HUES64 (cell line): ENCODE measurements around the gene LIN37.

ENCODE experiments used
- H3K27ac ChIP-seq: 2 replicates; pipeline ENCODE4 v1.7.0; 2013; ENCODE audit warnings: low read depth, low read length, inconsistent platforms
- H3K27me3 ChIP-seq: 2 replicates; pipeline ENCODE4 v1.6.1; 2013; ENCODE audit warnings: mild to moderate bottlenecking, low read length; ENCODE audit not compliant: insufficient read depth
- H3K36me3 ChIP-seq: 2 replicates; pipeline ENCODE4 v1.6.1; 2013; ENCODE audit warnings: mild to moderate bottlenecking, low read length; ENCODE audit not compliant: insufficient read depth
- H3K4me1 ChIP-seq: 2 replicates; pipeline ENCODE4 v1.6.1; 2013; ENCODE audit warnings: mild to moderate bottlenecking, low read length, moderate library complexity; ENCODE audit not compliant: insufficient read depth
- H3K4me3 ChIP-seq: 2 replicates; pipeline ENCODE4 v1.5.1; 2013; ENCODE audit warnings: mild to moderate bottlenecking, low read length, moderate library complexity
- H3K9ac ChIP-seq: 2 replicates; pipeline ENCODE4 v1.6.1; 2013; ENCODE audit warnings: mild to moderate bottlenecking, low read depth, low read length
- H3K9me3 ChIP-seq: 2 replicates; pipeline ENCODE4 v1.6.1; 2013; ENCODE audit warnings: low read depth, low read length; ENCODE audit not compliant: insufficient read depth
- WGBS: fragments of 150-250, 120-280 bp; methylation state at CpG from one replicate; pipeline ENCODE4 v1.1.7; 2013; ENCODE audit warnings: missing lambda C conversion rate; 5-methylcytosine and 5-hydroxymethylcytosine counted together

LIN37 gene

GRCh38 chr19:35739275-35740107 lies 8.9 kb upstream of the LIN37 start:
- peak overlapping the region; percentile 86 for H3K4me3 ChIP-seq
- no peaks in the 10 kb centered on the region for H3K4me1 ChIP-seq
- WGBS, result 84% methylated on average over 29 of the region's 29 CpGs
- H3K9ac ChIP-seq, result peak overlapping the region; percentile 79; the same call in 1 of the 2 replicates
- H3K36me3 ChIP-seq, result peaks cover 47% of the 10 kb centered on the region
- H3K27ac ChIP-seq, result no peak overlapping the region
- H3K9me3 ChIP-seq, result no peaks in the 10 kb centered on the region
- H3K27me3 ChIP-seq, result no peaks in the 10 kb centered on the region

- peak overlapping the region; percentile 57; the same call in 1 of the 2 replicates for H3K27ac ChIP-seq
- H3K9ac ChIP-seq, result peak overlapping the region; percentile 79
- WGBS, result 7% methylated on average over 16 of the region's 16 CpGs
- H3K36me3 ChIP-seq, result peaks cover 42% of the 10 kb centered on the region
- no peaks in the 10 kb centered on the region for H3K4me1 ChIP-seq
- peak overlapping the region; percentile 86 for H3K4me3 ChIP-seq
- no peaks in the 10 kb centered on the region for H3K27me3 ChIP-seq
- H3K9me3 ChIP-seq, result no peaks in the 10 kb centered on the region
Observed at GRCh38 chr19:35740108-35740422, 8.3 kb upstream of the LIN37 start.

DNA sequence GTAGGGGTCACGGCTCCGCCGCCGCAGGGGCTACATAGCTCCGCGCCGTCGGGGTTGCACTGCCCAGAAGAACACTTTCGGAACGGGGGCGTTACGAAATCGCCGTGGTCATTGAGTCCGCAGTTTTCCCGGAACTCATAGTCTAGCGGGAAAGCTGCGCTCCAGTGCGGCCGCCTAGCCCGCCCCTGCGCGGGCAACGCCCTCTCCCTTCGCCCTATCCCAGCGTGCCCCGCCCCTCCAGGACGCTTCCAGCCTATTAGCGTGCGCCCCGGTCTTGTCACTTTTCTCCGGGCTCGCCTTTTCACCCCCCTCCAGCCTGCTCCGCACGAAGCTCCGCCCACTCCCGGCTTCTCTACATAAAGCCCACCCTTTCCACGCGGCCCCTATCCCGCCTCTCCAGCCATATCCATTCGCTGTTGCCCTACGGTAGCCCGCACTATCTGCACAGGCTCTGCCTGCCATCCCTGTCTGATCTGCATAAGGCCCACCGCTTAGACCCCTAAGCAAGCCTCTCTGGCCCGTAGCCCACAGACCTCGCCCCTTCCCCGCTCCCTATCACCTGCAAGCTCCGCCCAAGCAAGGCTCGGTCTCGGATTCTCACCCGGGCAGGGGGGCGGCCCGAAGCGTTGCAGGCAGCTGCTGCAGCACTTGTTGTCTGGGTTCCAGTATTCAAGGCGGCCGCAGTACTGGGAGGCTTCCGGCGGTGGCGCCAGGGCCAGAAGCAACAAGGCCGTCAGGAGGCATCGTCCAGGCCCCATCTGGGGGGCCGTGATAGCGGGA lies 7.8 kb upstream of the LIN37 start:
- H3K9ac ChIP-seq, result peak overlapping the region; percentile 79
- no peaks in the 10 kb centered on the region for H3K4me1 ChIP-seq
- no peaks in the 10 kb centered on the region for H3K9me3 ChIP-seq
- H3K27ac ChIP-seq, result peak overlapping the region; percentile 91
- under 1% methylated on average over 63 of the region's 63 CpGs for WGBS
- H3K4me3 ChIP-seq, result peak overlapping the region; percentile 86
- H3K36me3 ChIP-seq, result peaks cover 37% of the 10 kb centered on the region
- no peaks in the 10 kb centered on the region for H3K27me3 ChIP-seq

DNA sequence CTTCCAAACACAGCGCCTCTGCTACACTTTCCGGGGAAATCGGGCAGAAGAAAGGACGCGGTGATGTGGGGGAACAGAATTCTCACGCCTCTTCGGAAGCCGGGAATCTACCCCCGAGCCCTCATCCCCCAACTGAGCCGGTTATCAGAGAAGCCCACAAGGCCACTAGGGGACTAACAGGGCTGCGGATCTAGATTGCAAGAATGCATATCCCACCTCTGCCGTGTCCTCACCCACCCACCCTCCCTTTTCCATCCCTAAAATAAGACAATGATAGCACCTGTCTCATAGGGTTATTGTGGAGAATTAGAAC lies 7.2 kb upstream of the LIN37 start:
- Histone ChIP-seq H3K9me3 (no peaks in the 10 kb centered on the region), H3K4me1 (no peaks in the 10 kb centered on the region), H3K4me3 (peak overlapping the region; percentile 86), H3K27ac (peak overlapping the region; percentile 91; the same call in 1 of the 2 replicates), H3K9ac (peak overlapping the region; percentile 65), H3K36me3 (peaks cover 33% of the 10 kb centered on the region), H3K27me3 (no peaks in the 10 kb centered on the region)
- 2% methylated on average over 12 of the region's 12 CpGs for WGBS

DNA sequence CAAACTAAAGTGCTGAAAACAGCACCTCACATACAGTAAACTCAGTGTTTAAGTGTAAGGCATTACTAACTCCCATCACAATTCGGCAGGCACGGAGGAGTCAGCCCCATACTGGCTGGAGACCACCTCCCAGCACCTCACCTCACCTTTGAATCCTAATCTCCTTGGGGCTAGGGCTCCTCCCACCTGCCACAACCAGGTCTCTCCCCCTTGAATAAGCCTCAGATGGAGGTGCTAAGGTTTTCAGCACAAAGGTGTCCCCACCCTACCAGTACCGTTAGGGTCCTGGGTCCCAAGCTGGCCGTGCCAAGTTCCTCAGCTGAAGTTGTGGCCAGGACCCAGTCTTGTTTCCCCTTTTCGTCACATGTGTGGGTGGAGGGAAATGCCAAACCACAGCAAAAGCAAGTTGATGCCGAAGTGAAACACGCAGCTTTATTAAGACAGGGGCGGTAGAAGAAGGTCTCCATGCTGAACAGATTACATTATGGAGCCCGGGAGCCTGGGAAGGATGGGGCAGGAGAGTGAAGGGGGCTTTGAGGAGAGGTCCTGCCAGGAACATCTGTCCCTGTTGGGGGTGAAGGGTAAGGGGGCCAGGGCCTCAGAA lies 6.2 kb upstream of the LIN37 start, which contains the start of gene IGFLR1:
Gene IGFLR1 (minus strand): TSS at position 332 of the 604 bp plus-strand sequence. CDS start 1,272 bp downstream, outside the sequence.
- Histone ChIP-seq H3K4me1 (no peaks in the 10 kb centered on the region; the same call in 1 of the 2 replicates), H3K27ac (no peak within 1 kb of the TSS), H3K9ac (no peak within 1 kb of the TSS), H3K4me3 (peak within 1 kb of the TSS; percentile 86), H3K9me3 (no peaks in the 10 kb centered on the region), H3K36me3 (peaks cover 27% of the 10 kb centered on the region), H3K27me3 (no peaks in the 10 kb centered on the region)
- WGBS, result 92% methylated on average over 9 of the region's 9 CpGs

GRCh38 chr19:35743640-35744429 lies 4.5 kb upstream of the LIN37 start:
- Histone ChIP-seq H3K9me3 (no peaks in the 10 kb centered on the region), H3K4me1 (no peaks in the 10 kb centered on the region; the same call in 1 of the 2 replicates), H3K27me3 (no peaks in the 10 kb centered on the region), H3K36me3 (peaks cover 13% of the 10 kb centered on the region), H3K9ac (no peak overlapping the region), H3K27ac (no peak overlapping the region), H3K4me3 (peak overlapping the region; percentile 72)
- 92% methylated on average over 19 of the region's 19 CpGs for WGBS

DNA sequence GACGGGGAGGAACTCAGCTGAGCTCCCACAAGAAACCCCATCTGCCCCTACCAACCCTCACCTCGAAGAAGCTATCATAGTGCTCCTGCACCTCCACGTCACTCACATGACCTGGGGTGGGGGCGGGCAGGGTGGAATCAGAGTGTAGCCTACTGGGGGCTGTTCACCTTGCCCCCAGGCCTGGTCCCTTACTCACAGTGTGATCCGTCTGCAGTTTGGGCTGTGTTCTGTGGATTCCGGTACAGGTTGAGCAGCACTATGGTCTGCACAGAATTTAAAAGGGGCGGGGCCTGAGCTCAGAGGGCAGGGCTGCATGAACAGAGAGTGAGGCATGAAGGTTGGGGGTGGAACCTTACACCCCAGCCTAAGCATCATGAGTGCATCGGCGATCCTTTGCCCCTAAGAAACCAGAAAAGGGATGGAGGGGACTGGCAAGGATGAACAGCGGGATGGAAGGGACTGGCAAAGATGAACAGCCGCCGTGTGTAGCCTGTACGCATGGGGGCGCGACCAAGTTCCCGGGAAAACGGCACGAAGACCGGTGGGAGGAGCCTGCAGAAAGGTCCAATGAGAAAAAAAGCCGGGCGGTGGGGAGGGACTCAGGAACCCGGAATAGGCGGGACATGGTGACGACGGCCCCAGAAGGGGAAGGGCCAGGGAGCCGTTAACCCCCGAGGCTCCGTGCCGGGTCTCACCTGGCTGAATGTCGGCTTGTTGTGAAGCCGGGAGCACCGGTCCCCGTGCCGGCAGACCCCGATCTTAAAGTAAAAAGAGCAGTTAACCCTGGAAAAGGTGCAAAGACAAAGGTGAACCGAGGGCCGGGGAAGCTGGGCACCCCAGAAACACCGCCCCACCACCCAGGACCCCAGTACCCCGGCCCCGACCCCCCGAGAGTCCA lies 3.7 kb upstream of the LIN37 start:
- H3K4me3 ChIP-seq, result peak overlapping the region; percentile 72
- peak overlapping the region; percentile 78 for H3K9ac ChIP-seq
- H3K27me3 ChIP-seq, result no peaks in the 10 kb centered on the region
- 8% methylated on average over 41 of the region's 41 CpGs for WGBS
- no peaks in the 10 kb centered on the region; the same call in 1 of the 2 replicates for H3K4me1 ChIP-seq
- H3K36me3 ChIP-seq, result peaks cover 9% of the 10 kb centered on the region
- H3K9me3 ChIP-seq, result no peaks in the 10 kb centered on the region
- peak overlapping the region; percentile 98 for H3K27ac ChIP-seq

DNA sequence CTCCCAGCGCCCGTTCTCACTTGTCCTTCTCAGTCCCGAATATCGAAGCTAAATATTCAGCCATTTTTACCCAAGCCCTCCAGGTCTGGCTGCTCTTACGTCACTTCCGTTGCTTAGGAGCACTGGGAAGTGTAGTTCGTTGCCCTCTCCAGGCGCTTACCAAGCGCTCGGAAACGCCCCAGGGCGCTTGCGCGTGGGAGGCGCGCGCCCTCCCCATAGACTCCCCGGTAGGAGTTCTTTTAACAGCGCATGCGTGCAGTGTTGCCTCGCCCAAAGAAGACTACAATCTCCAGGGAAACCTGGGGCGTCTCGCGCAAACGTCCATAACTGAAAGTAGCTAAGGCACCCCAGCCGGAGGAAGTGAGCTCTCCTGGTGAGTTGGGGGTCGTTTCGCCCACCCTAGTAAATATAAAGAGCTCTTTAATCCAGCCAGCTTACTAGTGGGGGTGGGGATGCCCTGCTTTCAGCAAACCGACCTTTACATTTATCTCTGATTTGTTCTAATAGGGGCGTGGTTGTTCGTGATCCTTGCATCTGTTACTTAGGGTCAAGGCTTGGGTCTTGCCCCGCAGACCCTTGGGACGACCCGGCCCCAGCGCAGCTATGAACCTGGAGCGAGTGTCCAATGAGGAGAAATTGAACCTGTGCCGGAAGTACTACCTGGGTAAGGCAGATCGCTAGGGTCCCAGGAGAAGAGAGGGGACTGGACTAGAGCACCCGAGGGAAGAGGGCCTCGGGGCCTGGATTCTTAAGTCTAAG lies 2.9 kb upstream of the LIN37 start, which contains the start of the genes PSENEN and U2AF1L4:
Gene PSENEN (plus strand): TSS at position 324 of the 759 bp plus-strand sequence. CDS start 280 bp downstream, at position 604.
Gene U2AF1L4 (minus strand): TSS at position 91 of the 759 bp plus-strand sequence. CDS start 27 bp downstream, at position 64.
- under 1% methylated on average over 40 of the region's 40 CpGs for WGBS

DNA sequence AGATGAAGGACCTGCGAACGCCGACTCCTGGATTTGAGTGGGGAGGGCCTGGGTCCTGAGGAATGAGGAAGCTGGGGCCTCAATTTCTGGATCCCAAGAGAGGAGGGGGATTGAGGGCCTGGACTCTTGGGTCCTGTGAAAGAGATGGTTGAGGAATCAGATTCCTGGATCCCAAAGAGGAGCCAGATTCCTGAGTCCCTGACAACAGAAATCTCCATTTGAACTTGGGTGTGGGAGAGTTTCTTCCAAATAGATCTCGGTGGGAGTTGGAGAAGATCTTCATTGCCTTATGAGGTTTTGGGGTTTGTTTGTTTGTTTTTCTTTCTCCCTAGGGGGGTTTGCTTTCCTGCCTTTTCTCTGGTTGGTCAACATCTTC lies 2.3 kb upstream of the LIN37 start:
- Histone ChIP-seq H3K9me3 (no peaks in the 10 kb centered on the region), H3K36me3 (peaks cover 9% of the 10 kb centered on the region), H3K9ac (peak overlapping the region; percentile 72), H3K27me3 (no peaks in the 10 kb centered on the region), H3K4me1 (no peaks in the 10 kb centered on the region; the same call in 1 of the 2 replicates), H3K4me3 (peak overlapping the region; percentile 72), H3K27ac (peak overlapping the region; percentile 8; the same call in 1 of the 2 replicates)
- 27% methylated on average over 4 of the region's 4 CpGs for WGBS

More for the DNA sequence above, 2.9 kb upstream of the LIN37 start, which contains the start of the genes PSENEN and U2AF1L4:
- Histone ChIP-seq H3K9me3 (no peaks in the 10 kb centered on the region), H3K4me3 (peak within 1 kb of the TSS; percentile 72), H3K27ac (peak within 1 kb of the TSS; percentile 98), H3K36me3 (peaks cover 9% of the 10 kb centered on the region), H3K9ac (peak within 1 kb of the TSS; percentile 78), H3K4me1 (no peaks in the 10 kb centered on the region; the same call in 1 of the 2 replicates), H3K27me3 (no peaks in the 10 kb centered on the region)
